Naive thymus-derived CD4-positive, alpha-beta T cell (primary cell): ENCODE data around the gene MPL. TPM values are rescaled to one million over a fixed set of nuclear protein-coding genes. Genes with fewer than 3 reads are reported as not detected.
A peak's percentile ranks its signal among the peaks of the same experiment; 100 is the strongest.

Source experiments
- ATAC-seq: fragments of 150-1000 bp; cut with Tn5 transposase; 2 replicates; pipeline ENCODE4 v1.10.0; 2021; ENCODE audit warnings: mild to moderate bottlenecking, moderate library complexity
- CTCF ChIA-PET: fragments of 350-600 bp; sonication (Branson Sonifier 250); formaldehyde crosslinking; loops from one replicate; lab custom pipeline; 2021; ENCODE audit warnings: antibody characterized with exemption; lab: Charles Lee
- POLR2A ChIA-PET: fragments of 350-600 bp; sonication (Branson Sonifier 250); formaldehyde crosslinking; loops from one replicate; lab custom pipeline; 2021; ENCODE audit warnings: antibody characterized with exemption, inconsistent platforms; lab: Charles Lee
- DNase-seq, 9 donors: peaks; one replicate each; pipeline versions ENCODE4 v3.0.0 to v3.0.0-alpha.2; 2020 to 2022; ENCODE audit warnings: mixed read lengths in 1 of 9
- H3K27ac ChIP-seq: one replicate; pipeline ENCODE4 v1.7.0; 2013; ENCODE audit warnings: mild to moderate bottlenecking, low read depth, low read length, moderate library complexity
- H3K27me3 ChIP-seq, 2 donors: one replicate each; pipeline ENCODE4 v1.7.0; 2013; ENCODE audit warnings: low read length in 2 of 2, mild to moderate bottlenecking in 2 of 2, moderate library complexity in 2 of 2; ENCODE audit not compliant: control insufficient read depth in 2 of 2, insufficient read depth in 2 of 2
- H3K36me3 ChIP-seq, 3 experiments: 1 replicate in 2 of 3; 2 replicates in 1 of 3; pipeline ENCODE4 v1.7.0; 2013; ENCODE audit warnings: low read length in 3 of 3, mild to moderate bottlenecking in 3 of 3, moderate library complexity in 1 of 3; ENCODE audit not compliant: insufficient read depth in 3 of 3, control insufficient read depth in 2 of 3
- H3K4me1 ChIP-seq, 2 donors: one replicate each; pipeline ENCODE4 v1.7.0; 2013; ENCODE audit warnings: low read length in 2 of 2, mild to moderate bottlenecking in 2 of 2, moderate library complexity in 1 of 2; ENCODE audit not compliant: control insufficient read depth in 2 of 2, insufficient read depth in 2 of 2
- H3K4me3 ChIP-seq: 2 replicates; pipeline ENCODE4 v1.7.0; 2013; ENCODE audit warnings: mild to moderate bottlenecking, low read length
- H3K9me3 ChIP-seq, 3 experiments: 1 replicate in 2 of 3; 2 replicates in 1 of 3; pipeline ENCODE4 v1.7.0; 2013; ENCODE audit warnings: low read length in 3 of 3; ENCODE audit not compliant: control insufficient read depth in 2 of 3
- H3K27ac Mint-ChIP-seq, 9 donors: one replicate each; pipeline ENCODE4 v1.8.0; 2020 to 2022; ENCODE audit warnings: mixed read lengths in 9 of 9, mild to moderate bottlenecking in 8 of 9, moderate library complexity in 5 of 9, inconsistent platforms in 2 of 9
- H3K27me3 Mint-ChIP-seq, 5 donors: one replicate each; pipeline ENCODE4 v1.8.0; 2021 to 2022; ENCODE audit warnings: mixed read lengths in 5 of 5, mild to moderate bottlenecking in 1 of 5
- H3K36me3 Mint-ChIP-seq, 5 donors: one replicate each; pipeline ENCODE4 v1.8.0; 2020 to 2022; ENCODE audit warnings: mixed read lengths in 5 of 5, mild to moderate bottlenecking in 3 of 5, inconsistent platforms in 1 of 5
- H3K4me1 Mint-ChIP-seq, 7 donors: one replicate each; pipeline ENCODE4 v1.8.0; 2020 to 2022; ENCODE audit warnings: mixed read lengths in 7 of 7, mild to moderate bottlenecking in 3 of 7, inconsistent platforms in 1 of 7
- H3K4me3 Mint-ChIP-seq, 10 donors: one replicate each; pipeline ENCODE4 v1.8.0; 2020 to 2022; ENCODE audit warnings: mild to moderate bottlenecking in 10 of 10, mixed read lengths in 10 of 10, moderate library complexity in 6 of 10, inconsistent platforms in 2 of 10
- H3K9me3 Mint-ChIP-seq, 11 donors: one replicate each; pipeline ENCODE4 v1.8.0; 2020 to 2022; ENCODE audit warnings: mixed read lengths in 11 of 11, mild to moderate bottlenecking in 4 of 11, inconsistent platforms in 1 of 11, moderate library complexity in 1 of 11
- intact Hi-C, 2 donors: fragments of 100-400 bp; cut with micrococcal nuclease; formaldehyde crosslinking; loops; one replicate each; pipeline ENCODE4 v1.15.1; 2023
- polyA plus RNA-seq, 2 donors: library from polyadenylated mRNA; unstranded; fragments of 300-500 nt; fragmentation: Illumina TruSeq; gene quantifications; one replicate each; pipeline ENCODE4 v1.2.3, GENCODE V29; 2021
- total RNA-seq, 6 experiments: library from RNA in 5 of 6; stranded (reverse) in 5 of 6; gene quantifications; 1 replicate in 5 of 6; 2 replicates in 1 of 6; pipeline ENCODE4 v1.2.3 and lab custom pipeline; 2021 to 2026

MPL gene
- total and polyA plus RNA-seq, 7 experiments from 2014 or later: 0.21 to 0.98 TPM; not detected in 5

GRCh38 chr1:43346636-43347035 lies 9.0 kb downstream of the MPL start:
- peaks cover 0 to 4% of the 10 kb centered on the region in 2 donors for H3K4me1 ChIP-seq
- no peak for ATAC-seq
- intact Hi-C loops: no loop called here
- Mint-ChIP-seq H3K27me3 (no peaks in the 10 kb centered on the region), H3K9me3 (no peaks in the 10 kb centered on the region), H3K4me1 (peaks cover 5 to 11% (median 8%) of the 10 kb centered on the region in 7 donors), H3K4me3 (no peak overlapping the region), H3K27ac (no peak overlapping the region), H3K36me3 (no peaks in the 10 kb centered on the region)
- DNase-seq: no peak
- H3K36me3 ChIP-seq: no peaks in the 10 kb centered on the region
- H3K9me3 ChIP-seq: no peaks in the 10 kb centered on the region
- ChIA-PET POLR2A (no interaction called here), CTCF (no interaction called here)
- H3K27me3 ChIP-seq: no peaks in the 10 kb centered on the region
- H3K4me3 ChIP-seq: no peak overlapping the region
- H3K27ac ChIP-seq: no peak overlapping the region

GRCh38 chr1:43348343-43348808 lies 10.8 kb downstream of the MPL start:
- peaks cover 8 to 11% (median 9%) of the 10 kb centered on the region in 7 donors for H3K4me1 Mint-ChIP-seq
- H3K4me3 ChIP-seq: peak overlapping the region; percentile 27
- DNase-seq (no peak), ATAC-seq (no peak)
- ChIA-PET CTCF (no interaction called here), POLR2A (interaction anchor here (0.9 to 1.3 kb wide), 2 partner anchors 10 to 42 kb away, joined by 4 read pairs; partner anchors contain the start of gene CDC20)
- no peaks in the 10 kb centered on the region for H3K27me3 ChIP-seq
- peak overlapping the region in 5 of 9 donors; percentile 23 to 85 (median 33) for H3K27ac Mint-ChIP-seq
- no peaks in the 10 kb centered on the region for H3K9me3 Mint-ChIP-seq
- intact Hi-C loops: no loop called here
- no peaks in the 10 kb centered on the region for H3K36me3 ChIP-seq
- H3K27ac ChIP-seq: peak overlapping the region; percentile 79
- no peaks in the 10 kb centered on the region for H3K9me3 ChIP-seq
- H3K36me3 Mint-ChIP-seq: no peaks in the 10 kb centered on the region
- no peaks in the 10 kb centered on the region for H3K27me3 Mint-ChIP-seq
- peak overlapping the region in 6 of 10 donors; percentile 27 to 80 (median 61) for H3K4me3 Mint-ChIP-seq
- peaks cover 0 to 4% of the 10 kb centered on the region in 2 donors for H3K4me1 ChIP-seq

GRCh38 chr1:43348809-43349593 lies 11.4 kb downstream of the MPL start:
- peak overlapping the region; percentile 68 to 89 (median 79) for H3K4me3 Mint-ChIP-seq
- no peaks in the 10 kb centered on the region for H3K9me3 ChIP-seq
- intact Hi-C loops: loop anchor here in 1 of 2 donors (1.0 kb wide), 2 partner anchors 9 to 19 kb away; partner anchors contain the start of genes CDC20 and ELOVL1
- peak overlapping the region; percentile 35 for H3K4me3 ChIP-seq
- POLR2A ChIA-PET: interaction anchor here (0.9 to 1.3 kb wide), 2 partner anchors 10 to 41 kb away, joined by 4 read pairs; partner anchors contain the start of gene CDC20
- DNase-seq: peak; percentile 26 to 79 (median 58)
- H3K36me3 ChIP-seq: no peaks in the 10 kb centered on the region
- H3K9me3 Mint-ChIP-seq: no peaks in the 10 kb centered on the region
- peaks cover 0 to 4% of the 10 kb centered on the region in 2 donors for H3K4me1 ChIP-seq
- peak overlapping the region; percentile 79 for H3K27ac ChIP-seq
- H3K27ac Mint-ChIP-seq: peak overlapping the region; percentile 60 to 97 (median 94)
- peak; percentile 91 for ATAC-seq
- H3K36me3 Mint-ChIP-seq: no peaks in the 10 kb centered on the region
- no peaks in the 10 kb centered on the region for H3K27me3 Mint-ChIP-seq
- no peaks in the 10 kb centered on the region for H3K27me3 ChIP-seq
- CTCF ChIA-PET: no interaction called here
- peaks cover 8 to 11% (median 9%) of the 10 kb centered on the region in 7 donors for H3K4me1 Mint-ChIP-seq

GRCh38 chr1:43349594-43350306 lies 12.1 kb downstream of the MPL start:
- Histone ChIP-seq H3K4me3 (peak overlapping the region; percentile 35), H3K27ac (peak overlapping the region; percentile 79), H3K9me3 (no peaks in the 10 kb centered on the region), H3K4me1 (peaks cover 0 to 4% of the 10 kb centered on the region in 2 donors), H3K27me3 (no peaks in the 10 kb centered on the region), H3K36me3 (no peaks in the 10 kb centered on the region)
- intact Hi-C loops: loop anchor here in 1 of 2 donors (1.0 to 10.0 kb wide), 3 partner anchors 9 to 305 kb away; partner anchors contain the start of genes CDC20, ELOVL1 and KDM4A
- H3K27me3 Mint-ChIP-seq: no peaks in the 10 kb centered on the region
- CTCF ChIA-PET: no interaction called here
- peak overlapping the region; percentile 60 to 97 (median 94) for H3K27ac Mint-ChIP-seq
- ATAC-seq: no peak
- peak overlapping the region; percentile 68 to 89 (median 79) for H3K4me3 Mint-ChIP-seq
- H3K9me3 Mint-ChIP-seq: no peaks in the 10 kb centered on the region
- H3K4me1 Mint-ChIP-seq: peaks cover 8 to 11% (median 9%) of the 10 kb centered on the region in 7 donors
- POLR2A ChIA-PET: no interaction called here
- H3K36me3 Mint-ChIP-seq: no peaks in the 10 kb centered on the region
- DNase-seq: no peak

- Histone ChIP-seq H3K4me1 (peaks cover 0 to 4% of the 10 kb centered on the region in 2 donors), H3K9me3 (no peaks in the 10 kb centered on the region), H3K4me3 (no peak overlapping the region), H3K27me3 (no peaks in the 10 kb centered on the region), H3K27ac (no peak overlapping the region), H3K36me3 (no peaks in the 10 kb centered on the region)
- ChIA-PET POLR2A (interaction anchor here (0.7 kb wide), 1 partner anchor 13 kb away, joined by 3 read pairs; no protein-coding TSS in a partner anchor), CTCF (no interaction called here)
- Mint-ChIP-seq H3K4me1 (peaks cover 8 to 12% (median 9%) of the 10 kb centered on the region in 7 donors), H3K27ac (peak overlapping the region in 6 of 9 donors; percentile 25 to 86 (median 64)), H3K27me3 (no peaks in the 10 kb centered on the region), H3K9me3 (no peaks in the 10 kb centered on the region), H3K36me3 (peaks cover 0 to under 1% (median 0%) of the 10 kb centered on the region in 5 donors), H3K4me3 (no peak overlapping the region)
- DNase-seq (no peak), ATAC-seq (no peak)
- intact Hi-C loops: loop anchor here in 1 of 2 donors (10.0 kb wide), 1 partner anchor 304 kb away; the partner anchor contains the start of gene KDM4A
These were observed 13.4 kb downstream of the MPL start for GRCh38 chr1:43350976-43351375.
